AG08396 (cell line): ENCODE results near the gene CPNE2.

ENCODE experiments used
- DNase-seq: peaks from one replicate; pipeline ENCODE4 v3.0.0; 2012; ENCODE audit warnings: low spot score, mixed read lengths

The CPNE2 gene

GRCh38 chr16:57123974-57124674 lies 31.7 kb downstream of the CPNE2 start:
- no peak for DNase-seq

DNA sequence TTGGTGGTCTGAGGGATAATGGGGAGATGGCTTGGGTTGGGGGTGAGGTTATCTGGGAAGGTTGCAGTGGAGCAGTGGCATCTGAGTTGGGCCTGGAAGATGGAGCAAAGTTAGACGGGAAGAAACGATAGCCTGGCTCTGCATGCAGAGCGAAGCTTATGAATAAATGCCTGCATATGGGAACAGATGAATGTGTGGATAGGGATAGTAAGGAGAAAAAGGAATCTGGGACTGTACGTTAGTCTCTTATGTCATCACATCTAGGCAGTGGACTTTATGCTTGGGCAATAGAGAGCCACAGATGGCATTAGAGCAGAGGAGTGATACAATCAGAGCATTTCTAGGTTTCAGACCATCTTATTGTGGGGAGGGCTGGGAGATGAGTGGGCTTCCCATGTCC lies 33.0 kb downstream of the CPNE2 start:
- DNase-seq: no peak

DNA sequence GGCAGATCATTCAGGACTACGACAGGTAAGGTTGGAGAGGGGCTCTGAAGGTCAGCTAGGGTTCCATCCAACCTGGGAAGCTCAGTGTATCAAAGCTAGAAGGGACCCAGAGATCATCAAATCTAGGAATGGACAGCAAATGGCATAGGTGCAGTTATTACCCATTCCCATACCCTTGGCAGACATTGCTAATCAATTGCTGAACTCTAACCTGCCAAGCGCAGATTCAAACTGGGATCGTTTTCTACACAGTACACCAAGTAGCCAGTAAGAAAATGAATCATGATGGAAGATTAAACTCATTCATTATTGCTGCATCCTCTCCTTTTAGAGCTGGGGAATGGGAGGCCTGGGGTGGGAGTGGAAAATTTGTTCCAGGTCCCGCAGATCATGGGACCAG lies 33.6 kb downstream of the CPNE2 start:
- DNase-seq: no peak

- DNase-seq: no peak
These were observed 34.0 kb downstream of the CPNE2 start for GRCh38 chr16:57126411-57126810.

DNA sequence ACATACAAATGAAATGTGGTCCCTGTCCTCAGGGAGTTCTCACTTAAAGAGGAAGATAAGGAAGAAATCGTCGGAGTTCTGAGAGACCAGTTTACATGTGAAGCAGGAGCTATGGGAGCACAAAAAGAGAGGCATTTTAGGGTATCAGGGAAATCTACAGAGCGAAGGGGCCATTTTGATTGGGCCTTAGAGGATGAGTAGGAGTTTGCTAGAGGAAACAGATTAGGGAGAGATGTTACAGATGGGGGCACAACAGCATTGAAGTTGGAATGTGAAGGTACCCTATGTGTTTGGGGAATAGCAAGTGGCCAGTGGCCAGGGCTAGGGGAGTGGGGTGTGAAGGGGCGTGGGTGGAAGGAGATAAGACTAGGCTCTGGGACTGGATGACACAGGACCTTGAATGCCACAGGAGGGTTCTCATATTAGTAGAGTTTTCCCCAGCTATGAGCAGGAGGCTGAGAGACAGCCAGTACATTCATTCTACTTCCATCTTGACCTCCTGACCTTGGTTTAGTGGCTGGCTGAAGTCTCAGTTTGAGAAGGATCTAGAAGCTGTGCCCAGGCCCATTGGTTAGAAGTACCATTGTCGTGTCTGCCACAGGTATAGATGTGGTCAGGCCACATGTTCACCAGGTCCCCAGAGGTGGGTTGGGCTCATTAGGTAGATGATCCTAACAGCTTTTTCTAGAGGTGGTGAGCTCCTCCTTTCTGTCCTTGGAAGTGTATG lies 34.8 kb downstream of the CPNE2 start:
- DNase-seq: no peak

- no peak for DNase-seq
These were observed 35.5 kb downstream of the CPNE2 start for GRCh38 chr16:57127836-57128235.

- no peak for DNase-seq
These were observed 36.5 kb downstream of the CPNE2 start for GRCh38 chr16:57128771-57129389.

GRCh38 chr16:57130950-57131321 lies 38.6 kb downstream of the CPNE2 start:
- DNase-seq: no peak

- no peak for DNase-seq
These were observed 39.1 kb downstream of the CPNE2 start for GRCh38 chr16:57131351-57131970.

DNA sequence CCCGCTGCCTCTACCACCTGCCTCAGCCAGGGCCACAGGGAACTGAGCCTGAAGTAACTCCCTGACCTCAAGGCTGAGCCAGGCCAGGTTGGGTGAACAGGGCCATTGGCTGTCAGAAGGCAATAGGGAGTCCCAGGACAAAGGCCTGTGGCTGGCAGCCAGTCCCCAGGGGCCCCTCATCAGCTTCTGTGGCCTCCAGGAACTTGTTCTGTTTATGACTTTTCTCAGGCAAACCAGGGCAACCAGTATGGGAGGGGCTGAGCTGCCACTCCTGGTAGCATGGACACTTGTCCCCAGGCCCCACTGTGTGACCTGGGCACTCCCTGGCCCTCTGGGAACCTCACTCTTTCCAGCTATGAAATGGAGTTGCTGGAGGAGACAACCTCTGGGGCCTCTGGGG lies 40.1 kb downstream of the CPNE2 start:
- no peak for DNase-seq

DNA sequence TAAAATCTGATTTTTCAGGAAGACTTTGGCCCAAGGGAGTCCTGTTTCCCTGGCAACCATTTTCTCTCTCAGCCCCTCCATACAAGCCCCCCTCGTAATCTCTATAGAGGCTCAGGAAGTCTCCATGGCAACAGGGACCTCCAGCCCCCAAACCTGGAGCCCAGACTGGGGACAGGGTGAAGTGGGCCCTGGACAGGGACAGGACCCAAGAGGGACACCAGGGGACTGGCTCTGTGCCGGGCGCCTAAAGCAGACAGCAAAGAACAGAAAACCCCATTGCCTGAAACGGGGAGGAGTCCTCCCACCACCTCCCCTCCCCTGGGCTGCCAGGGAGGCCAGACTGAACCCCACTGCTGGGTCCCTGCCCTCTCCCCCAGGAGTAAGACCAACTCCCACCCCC lies 40.6 kb downstream of the CPNE2 start:
- DNase-seq: no peak

- no peak for DNase-seq
These were observed 41.5 kb downstream of the CPNE2 start for GRCh38 chr16:57133886-57134285.

DNA sequence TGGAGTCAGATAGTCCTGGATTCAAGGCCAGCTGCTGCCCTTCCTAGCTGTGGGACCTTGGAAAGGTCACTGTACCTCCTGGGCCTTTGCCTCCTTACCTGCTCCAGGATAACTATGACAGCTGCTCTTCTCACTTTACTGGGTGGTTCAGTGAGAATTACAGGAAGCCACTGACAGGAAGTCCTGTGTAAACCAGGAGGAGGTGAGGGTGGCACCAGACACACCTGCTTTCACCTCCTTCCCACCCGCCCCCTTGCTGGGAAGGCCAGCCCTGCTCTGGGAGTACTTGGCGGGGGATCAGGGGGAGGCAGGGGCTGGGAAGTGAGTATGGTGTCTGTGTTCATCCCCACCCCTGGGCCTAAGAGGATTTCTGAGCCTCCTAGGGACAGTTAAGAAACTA lies 42.6 kb downstream of the CPNE2 start:
- no peak for DNase-seq

DNA sequence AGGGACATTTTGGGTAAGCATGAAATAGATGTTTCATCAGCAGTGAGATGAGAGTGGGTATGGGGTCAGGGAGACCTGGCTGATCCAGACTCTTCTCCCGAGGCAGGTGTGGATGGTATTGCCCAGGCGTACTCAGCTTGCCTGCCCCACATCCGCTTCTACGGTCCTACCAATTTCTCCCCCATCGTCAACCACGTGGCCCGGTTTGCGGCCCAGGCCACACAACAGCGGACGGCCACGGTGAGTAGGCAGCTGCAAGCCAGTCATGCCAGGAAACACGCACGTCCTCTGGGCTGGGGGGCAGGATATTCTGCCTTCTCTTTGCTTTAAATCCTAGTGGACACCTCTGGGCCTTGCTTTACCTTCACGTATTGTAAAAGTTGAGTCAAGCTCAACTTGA lies 44.7 kb downstream of the CPNE2 start:
- no peak for DNase-seq

DNA sequence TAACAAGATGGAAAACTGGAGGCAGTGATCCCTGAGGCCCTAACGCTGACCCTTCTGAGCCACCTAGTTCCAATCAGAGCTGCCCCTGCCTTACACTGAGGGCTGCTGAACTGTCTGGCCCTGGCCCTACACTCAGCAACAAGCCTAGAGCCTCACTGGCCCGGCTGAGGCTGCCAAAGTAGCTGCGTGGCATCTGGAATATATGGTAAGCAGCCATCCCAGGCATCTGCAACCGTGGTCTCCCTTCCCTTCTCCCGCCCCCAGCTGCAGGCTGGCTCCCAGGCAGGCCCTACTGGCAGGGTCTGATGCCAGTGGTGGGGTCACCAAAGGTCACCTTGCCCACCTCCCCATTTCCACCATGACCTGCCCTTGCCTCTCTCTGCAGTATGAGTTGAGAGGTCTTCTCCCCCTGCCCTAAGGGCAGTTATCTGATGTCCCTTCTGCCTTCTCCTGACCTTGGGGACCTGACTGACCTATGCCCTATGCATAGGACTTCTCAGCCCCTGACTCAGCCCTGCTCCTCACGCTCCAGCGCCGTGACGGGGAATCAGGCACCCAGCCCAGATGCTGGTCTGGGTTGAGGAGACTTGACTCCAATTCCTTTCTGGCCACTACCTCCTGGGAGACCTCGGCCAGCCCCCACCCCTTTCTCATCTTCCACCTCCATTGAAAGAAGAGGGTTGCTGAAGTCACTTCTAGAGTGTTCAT lies 45.3 kb downstream of the CPNE2 start:
- DNase-seq: no peak

DNA sequence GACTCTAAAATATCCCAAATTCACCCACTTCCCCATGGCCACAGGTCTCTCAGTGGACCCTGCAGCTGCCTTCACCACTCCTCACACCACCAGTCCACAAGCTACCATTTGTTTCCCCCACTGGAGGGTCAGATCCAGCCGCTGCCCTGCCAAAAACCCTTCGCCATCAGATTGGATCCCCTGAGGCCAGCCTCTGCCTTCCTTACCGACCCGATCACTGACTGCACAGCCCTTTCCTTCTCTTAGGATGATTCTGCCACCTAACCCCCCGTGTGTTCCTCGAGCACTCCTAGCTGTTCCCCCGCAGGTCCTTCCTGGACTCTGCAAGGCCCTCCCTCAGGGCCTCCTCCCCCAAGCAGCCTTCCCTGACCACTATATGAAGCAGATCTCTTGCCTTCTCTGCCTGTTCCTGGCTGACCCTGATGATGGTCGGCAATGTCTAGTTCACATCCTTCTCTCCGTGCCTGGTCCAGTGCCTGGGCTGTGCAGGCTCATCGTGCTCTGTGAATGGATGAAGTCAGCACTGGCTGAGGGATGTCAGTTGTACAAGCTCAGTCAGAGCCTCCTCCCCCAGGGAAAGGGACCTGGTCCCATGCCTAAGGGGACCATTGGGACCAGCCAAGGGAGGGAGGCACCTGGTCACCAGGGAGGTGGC lies 46.0 kb downstream of the CPNE2 start:
- DNase-seq: no peak

DNA sequence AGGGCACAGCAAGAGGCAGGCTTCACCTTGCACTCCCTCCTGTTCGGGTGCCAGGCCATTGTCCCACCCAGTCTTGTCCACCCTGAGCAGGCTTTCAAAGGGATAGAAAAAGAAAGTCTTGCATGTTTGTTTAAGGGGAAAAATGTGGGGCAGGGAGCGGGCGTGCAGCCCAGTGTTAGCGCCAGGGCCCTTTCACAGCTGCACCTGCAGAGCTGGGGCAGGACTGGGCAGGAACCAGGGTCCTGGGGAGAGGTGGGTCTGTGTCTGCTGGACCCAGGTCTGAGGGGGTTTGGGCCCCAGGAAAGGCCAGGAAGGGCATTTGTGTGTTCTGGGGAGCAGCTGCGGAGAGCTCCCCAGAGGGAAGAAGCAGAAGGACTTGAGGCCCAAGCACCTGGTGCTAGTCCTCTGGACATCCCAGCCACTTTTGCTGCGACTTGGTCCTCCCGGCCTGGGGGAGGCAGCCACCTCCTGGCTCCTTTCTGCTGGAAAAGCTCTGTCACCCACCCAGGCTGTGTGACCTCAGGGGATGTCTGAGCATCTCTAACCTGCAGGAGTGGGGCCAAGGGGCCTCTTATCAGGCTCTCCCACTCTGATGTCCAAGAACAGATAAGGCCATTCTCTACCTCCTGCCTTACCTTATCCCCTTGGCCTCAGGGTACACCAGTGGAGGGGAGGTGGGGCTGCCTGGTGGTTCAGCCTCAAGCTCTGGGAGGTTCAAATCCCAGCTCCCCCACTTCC lies 48.7 kb downstream of the CPNE2 start:
- DNase-seq: no peak

- DNase-seq: no peak
These were observed 49.6 kb downstream of the CPNE2 start for GRCh38 chr16:57141822-57142631.

GRCh38 chr16:57143149-57143921 lies 51.0 kb downstream of the CPNE2 start:
- no peak for DNase-seq
